NCI-H345 treated with DMSO at 0.1 percent for 48 hours (cell line): ENCODE results near the gene BRCA2.
"Not testable (repeated sequence)": the region's sequence is repeated elsewhere in the genome, so short reads cannot be mapped to it uniquely, and the experiment has no call there.

Experiments
- DNase-seq: peaks from one replicate; lab custom pipeline; 2025; ENCODE audit not compliant: unreplicated experiment; lab: John Stamatoyannopoulos, UW

The BRCA2 gene

DNA sequence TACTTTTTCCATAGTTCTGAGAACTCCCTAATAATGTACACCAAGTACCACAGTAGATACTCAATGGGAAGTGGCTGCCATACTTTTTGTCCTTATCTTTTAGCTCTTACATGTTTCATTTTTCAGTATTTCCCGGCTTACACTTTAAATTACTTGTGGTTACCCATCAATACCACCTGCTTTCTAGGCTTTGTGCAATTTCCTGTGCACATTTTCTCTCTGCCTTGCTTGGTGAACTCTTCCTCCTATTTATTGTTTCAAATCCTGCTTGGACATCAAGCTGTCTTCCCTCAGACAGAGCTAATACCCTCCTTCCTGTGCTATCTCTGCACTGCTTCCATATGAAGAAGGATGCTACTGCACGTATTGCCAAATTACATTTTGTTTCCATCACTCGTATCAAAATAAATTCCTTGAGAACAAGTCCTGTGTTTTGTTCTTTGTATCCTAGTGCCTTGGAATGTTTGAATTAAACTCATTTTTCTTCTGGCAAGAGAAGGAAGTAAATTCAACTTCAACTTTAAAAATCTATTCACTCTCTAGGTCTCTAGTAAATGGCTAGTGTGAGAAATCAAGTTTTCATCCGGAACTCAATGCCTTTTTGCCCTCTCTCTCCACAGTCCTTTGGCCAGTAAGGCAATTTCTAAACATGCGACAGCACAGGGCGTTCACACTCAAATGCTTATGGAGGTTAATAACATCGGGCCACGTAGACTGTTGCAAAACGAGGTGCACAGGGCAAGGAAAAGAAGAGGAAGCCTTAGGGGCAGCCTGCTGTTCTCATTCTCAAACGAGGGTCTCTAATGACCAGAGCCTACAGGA lies 5.8 kb upstream of the BRCA2 start:
- no peak for DNase-seq

DNA sequence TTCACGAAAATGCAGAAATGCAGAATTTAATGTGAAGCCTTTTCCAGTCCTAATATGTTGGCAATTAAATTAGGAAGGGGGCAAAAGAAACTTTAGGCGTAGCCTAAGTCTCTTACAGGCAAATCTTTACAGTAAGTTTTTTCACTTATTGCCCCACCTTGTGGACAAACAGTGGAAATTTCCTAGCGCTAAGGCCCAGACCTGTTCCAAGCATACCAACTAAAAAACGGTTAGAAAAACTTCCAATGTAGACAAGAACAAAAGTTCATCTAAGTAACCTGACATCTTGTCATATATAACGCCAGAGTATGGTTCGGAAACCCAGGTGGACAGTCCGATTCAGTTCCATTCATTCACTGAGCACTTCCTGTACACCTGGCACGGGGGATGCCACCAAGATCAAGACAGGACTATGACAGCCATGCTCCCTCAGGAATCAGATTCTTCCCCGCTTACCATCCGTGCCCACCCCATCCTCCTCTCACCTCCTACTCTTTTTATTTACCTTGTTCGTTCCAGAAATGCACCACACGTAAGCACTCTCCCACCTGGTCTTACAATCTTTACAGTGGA lies 5.1 kb upstream of the BRCA2 start:
- no peak for DNase-seq

DNA sequence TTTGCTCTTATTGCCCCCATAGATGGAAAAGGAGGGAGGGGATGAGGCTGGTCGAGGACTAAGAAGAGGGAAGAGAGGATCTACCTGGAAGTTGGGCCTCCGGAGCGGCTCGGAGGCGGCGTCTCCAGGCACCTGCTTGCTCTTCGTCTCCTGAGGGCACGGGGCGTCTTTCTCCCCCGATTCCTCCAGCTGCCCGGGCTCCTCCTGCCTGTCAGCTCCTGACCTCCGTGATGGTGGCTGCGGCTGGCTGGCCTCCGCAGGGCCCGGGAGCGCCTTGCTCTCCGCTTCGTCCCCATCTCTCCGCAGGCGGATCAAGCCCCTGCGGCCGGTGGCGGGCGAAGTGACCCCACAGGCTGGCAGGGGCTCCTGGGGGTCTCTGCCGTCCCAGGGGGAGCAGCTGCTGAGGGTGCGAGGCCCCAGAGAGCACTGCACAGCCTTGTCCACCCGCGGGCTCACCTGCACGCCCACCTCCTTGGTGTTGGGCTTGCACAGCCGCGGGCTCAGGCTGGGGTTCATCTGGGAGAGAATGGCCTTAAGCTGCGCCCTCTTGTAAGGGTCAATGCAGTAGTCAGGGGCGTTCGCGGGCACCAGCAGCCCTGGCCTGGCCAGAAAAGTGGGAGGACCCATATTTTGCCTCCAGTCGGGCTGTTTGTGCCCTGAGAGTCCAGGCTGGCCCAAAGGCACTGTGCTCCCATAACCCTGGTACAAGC lies 4.0 kb upstream of the BRCA2 start:
- no peak for DNase-seq

DNA sequence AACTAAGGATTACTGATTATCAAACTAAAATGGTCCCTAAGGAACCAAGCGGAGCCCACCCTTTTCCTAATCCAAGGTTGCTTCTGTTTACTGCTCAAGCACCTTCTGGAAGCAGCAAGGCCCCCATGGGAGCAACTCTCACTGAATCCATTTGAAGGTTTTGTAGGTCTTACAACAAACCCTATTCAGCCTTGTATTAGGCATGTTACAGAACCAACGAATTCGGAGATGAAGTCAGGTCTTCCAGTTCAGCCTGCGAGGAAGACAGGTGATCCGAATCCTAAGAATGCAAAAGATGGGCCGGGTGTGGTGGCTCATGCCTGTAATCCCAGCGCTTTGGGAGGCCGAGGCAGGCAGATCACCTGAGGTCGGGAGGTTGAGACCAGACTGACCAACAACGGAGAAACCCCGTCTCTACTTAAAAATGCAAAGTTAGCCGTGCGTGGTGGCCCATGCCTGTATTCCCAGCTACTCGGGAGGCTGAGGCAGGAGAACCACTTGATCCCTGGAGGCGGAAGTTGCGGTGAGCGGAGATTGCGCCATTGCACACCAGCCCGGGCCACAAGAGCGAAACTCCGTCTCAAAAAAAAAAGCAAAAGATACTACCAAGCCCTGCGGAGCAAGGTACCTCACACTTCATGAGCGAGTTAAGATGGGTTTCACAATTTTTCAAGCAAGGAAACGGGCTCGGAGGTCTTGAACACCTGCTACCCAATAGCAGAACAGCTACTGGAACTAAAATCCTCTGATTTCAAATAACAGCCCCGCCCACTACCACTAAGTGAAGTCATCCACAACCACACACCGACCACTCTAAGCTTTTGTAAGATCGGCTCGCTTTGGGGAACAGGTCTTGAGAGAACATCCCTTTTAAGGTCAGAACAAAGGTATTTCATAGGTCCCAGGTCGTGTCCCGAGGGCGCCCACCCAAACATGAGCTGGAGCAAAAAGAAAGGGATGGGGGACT lies 754 bp upstream of the BRCA2 start:
- DNase-seq: peak; percentile 11

DNA sequence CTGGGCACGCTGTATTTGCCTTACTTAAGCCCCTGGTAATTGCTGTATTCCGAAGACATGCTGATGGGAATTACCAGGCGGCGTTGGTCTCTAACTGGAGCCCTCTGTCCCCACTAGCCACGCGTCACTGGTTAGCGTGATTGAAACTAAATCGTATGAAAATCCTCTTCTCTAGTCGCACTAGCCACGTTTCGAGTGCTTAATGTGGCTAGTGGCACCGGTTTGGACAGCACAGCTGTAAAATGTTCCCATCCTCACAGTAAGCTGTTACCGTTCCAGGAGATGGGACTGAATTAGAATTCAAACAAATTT lies 676 bp downstream of the BRCA2 start:
- peak; percentile 18 for DNase-seq

DNA sequence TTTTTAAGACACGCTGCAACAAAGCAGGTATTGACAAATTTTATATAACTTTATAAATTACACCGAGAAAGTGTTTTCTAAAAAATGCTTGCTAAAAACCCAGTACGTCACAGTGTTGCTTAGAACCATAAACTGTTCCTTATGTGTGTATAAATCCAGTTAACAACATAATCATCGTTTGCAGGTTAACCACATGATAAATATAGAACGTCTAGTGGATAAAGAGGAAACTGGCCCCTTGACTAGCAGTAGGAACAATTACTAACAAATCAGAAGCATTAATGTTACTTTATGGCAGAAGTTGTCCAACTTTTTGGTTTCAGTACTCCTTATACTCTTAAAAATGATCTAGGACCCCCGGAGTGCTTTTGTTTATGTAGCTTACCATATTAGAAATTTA lies 1.2 kb downstream of the BRCA2 start:
- DNase-seq: no peak

DNA sequence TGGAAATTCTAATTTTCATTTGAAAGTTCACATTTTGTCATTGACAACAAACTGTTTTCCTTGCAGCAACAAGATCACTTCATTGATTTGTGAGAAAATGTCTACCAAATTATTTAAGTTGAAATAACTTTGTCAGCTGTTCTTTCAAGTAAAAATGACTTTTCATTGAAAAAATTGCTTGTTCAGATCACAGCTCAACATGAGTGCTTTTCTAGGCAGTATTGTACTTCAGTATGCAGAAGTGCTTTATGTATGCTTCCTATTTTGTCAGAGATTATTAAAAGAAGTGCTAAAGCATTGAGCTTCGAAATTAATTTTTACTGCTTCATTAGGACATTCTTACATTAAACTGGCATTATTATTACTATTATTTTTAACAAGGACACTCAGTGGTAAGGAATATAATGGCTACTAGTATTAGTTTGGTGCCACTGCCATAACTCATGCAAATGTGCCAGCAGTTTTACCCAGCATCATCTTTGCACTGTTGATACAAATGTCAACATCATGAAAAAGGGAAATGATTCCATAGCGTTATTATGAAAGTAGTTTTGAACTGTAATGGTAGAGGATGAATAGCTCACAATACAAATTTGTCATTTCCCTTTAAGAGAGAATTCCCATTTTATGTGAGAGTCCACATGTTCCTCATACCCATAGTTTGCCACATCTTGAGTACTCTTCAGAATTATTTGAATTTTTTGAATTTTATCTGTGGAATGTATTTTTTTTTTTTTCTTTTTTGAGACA lies 2.6 kb downstream of the BRCA2 start:
- DNase-seq: no peak

DNA sequence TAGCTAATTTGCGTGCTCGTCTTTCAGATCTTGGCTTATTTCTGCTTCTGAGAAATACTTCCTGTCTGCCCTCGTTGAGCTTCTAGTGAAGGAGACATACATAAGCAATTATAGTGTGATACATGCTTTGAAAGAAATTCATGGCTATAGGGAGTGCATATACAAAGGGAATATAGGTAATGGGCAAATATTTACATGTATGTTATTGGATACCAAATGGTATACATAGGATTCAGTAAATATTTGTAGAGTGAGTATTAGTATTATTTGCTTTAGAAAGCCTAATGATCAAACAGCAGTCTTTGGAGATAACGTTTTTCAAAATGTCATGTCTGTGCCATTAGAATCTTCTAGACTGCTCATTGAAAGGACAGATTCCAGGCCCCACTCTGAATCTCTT lies 5.2 kb downstream of the BRCA2 start:
- DNase-seq: no peak

DNA sequence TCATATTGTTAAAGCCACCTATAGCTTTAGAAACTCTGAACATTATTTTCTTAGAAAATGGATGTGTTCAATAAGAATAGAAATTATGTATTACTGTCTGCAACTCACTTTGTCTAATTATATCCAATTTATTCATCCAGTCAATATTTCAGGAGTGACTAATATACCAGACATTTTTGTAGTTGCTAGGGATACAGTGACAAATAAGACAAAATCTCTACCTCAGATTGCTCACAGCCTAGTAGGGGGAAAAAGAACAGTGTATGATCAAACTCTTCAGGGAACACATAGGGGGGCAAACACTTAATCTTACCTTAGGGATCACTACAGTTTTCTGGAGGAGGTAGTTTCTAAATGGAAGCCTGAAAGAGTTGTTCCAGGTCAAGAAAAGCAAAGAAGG lies 8.6 kb downstream of the BRCA2 start:
- no peak for DNase-seq

DNA sequence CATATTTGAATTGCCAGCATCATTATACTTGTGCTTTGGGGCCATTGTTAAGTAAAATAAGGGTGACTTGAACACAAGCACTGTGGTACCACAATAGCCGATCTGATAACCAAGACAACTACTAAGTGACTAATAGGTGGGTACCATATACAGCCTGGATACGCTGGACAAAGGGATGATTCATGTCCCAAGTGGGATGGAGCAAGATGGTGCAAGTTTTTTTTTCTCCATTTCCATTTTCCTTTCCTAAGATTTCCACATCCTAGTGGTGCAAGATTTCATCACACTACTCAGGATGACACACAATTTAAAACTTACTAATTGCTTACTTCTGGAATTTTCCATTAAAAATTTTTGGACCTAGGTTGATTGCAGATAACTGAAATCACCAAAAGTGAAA lies 15.1 kb downstream of the BRCA2 start:
- no peak for DNase-seq

DNA sequence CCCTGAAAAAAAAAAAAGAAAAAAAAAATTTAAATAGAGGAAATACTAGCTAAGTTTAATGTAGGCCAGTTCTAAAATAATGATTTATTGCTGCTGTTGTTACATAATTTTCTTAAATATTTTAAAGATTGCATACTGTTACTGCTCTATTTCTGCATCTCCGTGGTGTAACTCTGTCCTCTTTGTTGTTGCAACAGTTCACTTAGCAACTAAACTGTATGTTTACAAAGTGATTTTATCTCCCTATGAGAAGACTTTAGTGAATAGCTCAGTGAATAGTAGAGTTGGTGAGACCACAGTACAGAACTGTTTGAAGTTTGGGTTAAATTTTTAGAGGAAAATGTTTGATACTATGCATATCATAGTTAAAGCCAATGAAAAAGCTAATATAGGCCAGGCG lies 19.4 kb downstream of the BRCA2 start:
- DNase-seq: no peak

DNA sequence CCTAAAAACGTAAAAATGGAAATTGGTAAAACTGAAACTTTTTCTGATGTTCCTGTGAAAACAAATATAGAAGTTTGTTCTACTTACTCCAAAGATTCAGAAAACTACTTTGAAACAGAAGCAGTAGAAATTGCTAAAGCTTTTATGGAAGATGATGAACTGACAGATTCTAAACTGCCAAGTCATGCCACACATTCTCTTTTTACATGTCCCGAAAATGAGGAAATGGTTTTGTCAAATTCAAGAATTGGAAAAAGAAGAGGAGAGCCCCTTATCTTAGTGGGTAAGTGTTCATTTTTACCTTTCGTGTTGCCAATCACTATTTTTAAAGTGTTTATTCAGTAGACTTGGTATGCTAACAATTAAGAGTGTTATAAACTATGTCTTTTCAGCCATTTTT lies 25.6 kb downstream of the BRCA2 start:
- no peak for DNase-seq

DNA sequence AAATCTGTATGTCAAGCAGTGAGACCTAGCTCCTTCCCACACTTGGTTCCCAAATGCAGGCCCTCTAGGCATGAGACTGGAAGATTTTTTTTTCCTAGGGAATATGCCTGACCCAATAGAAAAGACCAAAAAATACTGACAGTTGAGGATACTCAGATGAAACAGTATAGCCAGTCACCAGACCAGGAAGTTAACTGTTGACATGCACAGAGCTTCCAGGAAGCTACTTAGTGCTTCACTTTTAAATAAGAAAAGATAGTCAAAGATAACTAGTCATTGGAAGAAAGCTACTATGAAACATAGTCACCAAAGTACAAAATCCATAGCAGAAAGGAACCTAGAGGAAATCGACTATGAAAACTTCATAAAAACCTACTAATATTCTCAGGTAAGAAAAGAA lies 32.3 kb downstream of the BRCA2 start:
- DNase-seq: no peak

DNA sequence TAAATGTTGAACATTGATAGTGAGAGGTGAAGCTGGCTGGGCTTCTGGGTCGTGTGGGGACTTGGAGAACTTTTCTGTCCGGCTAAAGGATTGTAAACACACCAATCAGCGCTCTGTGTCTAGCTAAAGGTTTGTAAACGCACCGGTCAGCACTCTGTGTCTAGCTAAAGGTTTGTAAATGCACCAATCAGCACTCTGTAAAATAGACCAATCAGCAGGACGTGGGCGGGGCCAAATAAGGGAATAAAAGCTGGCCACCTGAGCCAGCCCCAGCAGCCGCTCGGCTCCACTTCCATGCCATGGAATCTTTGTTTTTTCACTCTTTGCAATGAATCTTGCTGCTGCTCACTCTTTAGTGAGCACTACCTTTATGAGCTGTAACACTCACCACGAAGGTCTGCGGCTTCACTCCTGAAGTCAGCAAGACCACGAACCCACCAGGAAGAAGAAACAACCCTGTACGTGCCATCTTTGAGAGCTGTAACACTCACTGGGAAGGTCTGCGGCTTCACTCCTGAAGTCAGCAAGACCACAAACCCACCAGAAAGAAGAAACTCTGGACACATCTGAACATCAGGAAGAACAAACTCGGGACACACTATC lies 35.6 kb downstream of the BRCA2 start:
- not testable (repeated sequence) for DNase-seq

DNA sequence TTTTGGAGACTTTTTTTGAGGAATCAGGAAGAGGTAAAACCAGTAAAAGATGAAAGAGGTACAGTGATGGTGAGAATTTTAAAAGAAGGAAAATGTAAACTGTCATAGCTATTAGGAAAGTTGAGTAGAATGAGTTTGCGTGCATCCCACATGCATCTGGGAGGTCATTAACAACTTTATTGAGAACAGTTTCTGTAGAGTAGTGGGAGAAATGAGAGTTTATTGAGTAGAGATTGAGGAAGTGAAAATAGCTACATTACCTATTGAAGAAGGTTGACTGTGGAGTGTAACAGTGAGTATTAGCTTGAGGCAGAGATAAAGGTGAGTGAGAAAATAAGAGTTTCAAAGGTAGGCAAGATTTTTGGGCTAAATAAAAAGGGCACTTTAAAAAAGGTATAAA lies 38.7 kb downstream of the BRCA2 start:
- DNase-seq: no peak

DNA sequence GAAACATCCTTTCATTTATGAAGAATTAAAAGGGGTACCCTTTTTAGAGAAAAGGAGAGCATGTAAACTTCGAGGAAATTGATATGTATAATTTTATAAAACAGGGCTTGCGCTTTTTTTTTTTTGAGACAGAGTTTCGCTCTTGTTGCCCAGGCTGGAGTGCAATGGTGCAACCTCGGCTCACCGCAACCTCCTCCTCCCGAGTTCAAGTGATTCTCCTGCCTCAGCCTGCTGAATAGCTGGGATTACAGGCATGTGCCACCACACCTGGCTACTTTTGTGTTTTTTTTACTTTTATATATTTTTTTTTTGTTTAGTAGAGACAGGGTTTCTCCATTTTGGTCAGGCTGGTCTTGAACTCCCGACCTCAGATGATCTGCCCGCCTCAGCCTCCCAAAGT lies 40.6 kb downstream of the BRCA2 start:
- DNase-seq: not testable (repeated sequence)

DNA sequence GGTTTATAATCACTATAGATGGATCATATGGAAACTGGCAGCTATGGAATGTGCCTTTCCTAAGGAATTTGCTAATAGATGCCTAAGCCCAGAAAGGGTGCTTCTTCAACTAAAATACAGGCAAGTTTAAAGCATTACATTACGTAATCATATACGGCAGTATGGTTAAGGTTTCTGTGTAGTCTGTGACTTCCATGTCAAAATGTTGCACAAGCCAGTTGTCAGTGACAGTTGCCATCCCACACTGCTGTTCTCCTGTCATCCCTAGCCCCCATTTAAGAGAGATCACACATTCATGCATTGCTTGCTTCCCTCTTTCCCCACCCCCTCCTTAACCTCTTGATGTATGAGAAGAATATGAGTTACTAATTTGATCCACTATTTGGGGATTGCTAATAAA lies 47.3 kb downstream of the BRCA2 start:
- no peak for DNase-seq

DNA sequence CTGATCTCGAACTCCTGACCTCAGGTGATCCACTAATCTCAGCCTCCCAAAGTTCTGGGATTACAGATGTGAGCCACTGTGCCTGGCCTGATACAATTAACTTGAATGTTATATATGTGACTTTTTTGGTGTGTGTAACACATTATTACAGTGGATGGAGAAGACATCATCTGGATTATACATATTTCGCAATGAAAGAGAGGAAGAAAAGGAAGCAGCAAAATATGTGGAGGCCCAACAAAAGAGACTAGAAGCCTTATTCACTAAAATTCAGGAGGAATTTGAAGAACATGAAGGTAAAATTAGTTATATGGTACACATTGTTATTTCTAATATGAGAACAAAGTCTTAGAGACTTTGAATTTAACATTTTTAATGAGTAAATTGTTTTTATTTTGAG lies 55.5 kb downstream of the BRCA2 start:
- no peak for DNase-seq

DNA sequence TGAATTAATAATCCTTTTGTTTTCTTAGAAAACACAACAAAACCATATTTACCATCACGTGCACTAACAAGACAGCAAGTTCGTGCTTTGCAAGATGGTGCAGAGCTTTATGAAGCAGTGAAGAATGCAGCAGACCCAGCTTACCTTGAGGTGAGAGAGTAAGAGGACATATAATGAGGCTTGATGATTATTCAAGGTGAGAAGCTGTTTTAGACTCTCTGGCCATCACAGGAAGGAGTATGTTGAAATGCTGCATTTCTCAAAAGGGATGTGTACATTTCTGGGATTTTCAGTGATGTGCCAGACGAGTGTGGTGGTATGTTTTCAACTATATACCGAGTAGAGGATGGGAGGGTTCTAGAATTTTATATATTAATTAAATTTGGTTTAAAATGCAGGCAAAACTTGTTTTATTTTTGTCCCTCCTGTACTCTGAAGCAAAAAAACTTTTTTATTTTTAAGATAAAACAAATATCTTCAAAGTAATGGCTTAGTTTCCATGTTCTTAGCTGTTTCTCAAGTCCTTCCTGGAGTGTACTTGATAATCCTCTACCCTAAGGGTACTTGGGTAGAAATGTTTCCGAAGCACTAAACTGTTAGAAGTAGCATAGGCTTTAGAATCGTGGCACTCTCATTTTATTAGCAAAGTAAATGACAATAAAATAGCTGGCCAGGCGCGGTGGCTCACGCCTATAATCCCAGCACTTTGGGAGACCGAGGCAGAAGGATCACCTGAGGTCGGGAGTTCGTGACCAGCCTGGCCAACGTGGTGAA lies 61.5 kb downstream of the BRCA2 start:
- DNase-seq: no peak
